ENCODE results near the gene DNAJA3. TPM values are rescaled to one million over a fixed set of nuclear protein-coding genes. Genes with fewer than 3 reads are reported as not detected.

DNAJA3 gene
- total RNA-seq, 1 donor from 2014 or later: 34.6 TPM

GRCh38 chr16:4403133-4403949 lies 22.3 kb upstream of the DNAJA3 start:
- ATAC-seq (peak; percentile 3 to 4), DNase-seq (peak; percentile 48)
- peaks cover 15% of the 10 kb centered on the region for H3K4me1 ChIP-seq
- H3K4me3 ChIP-seq: no peak overlapping the region
- peaks cover 93% of the 10 kb centered on the region for H3K36me3 ChIP-seq
- no peak for TF ChIP-seq CTCF (IDR thresholded peaks at IDR 0.05)
- H3K27me3 ChIP-seq (ENCODE audit: low read depth): no peaks in the 10 kb centered on the region
- H3K9me3 ChIP-seq: no peaks in the 10 kb centered on the region
- no peak overlapping the region for H3K27ac ChIP-seq
- intact Hi-C loops (cut with DNase I): loop anchor here (5.0 kb wide), 1 partner anchor 41 kb away; no protein-coding TSS in a partner anchor

GRCh38 chr16:4404247-4404966 lies 21.3 kb upstream of the DNAJA3 start:
- peak; percentile 47 for TF ChIP-seq CTCF (IDR thresholded peaks at IDR 0.05)
- Histone ChIP-seq H3K27me3 (ENCODE audit: low read depth) (no peaks in the 10 kb centered on the region), H3K4me3 (no peak overlapping the region), H3K27ac (no peak overlapping the region), H3K9me3 (no peaks in the 10 kb centered on the region), H3K36me3 (peaks cover 95% of the 10 kb centered on the region), H3K4me1 (peaks cover 17% of the 10 kb centered on the region)
- peak; percentile 49 for DNase-seq
- intact Hi-C loops (cut with DNase I): loop anchor here (5.0 kb wide), 1 partner anchor 42 kb away; no protein-coding TSS in a partner anchor
- peak; percentile 11 to 35 for ATAC-seq

GRCh38 chr16:4404967-4405696 lies 20.5 kb upstream of the DNAJA3 start:
- peaks cover 19% of the 10 kb centered on the region for H3K4me1 ChIP-seq
- H3K27me3 ChIP-seq (ENCODE audit: low read depth): no peaks in the 10 kb centered on the region
- peaks cover 95% of the 10 kb centered on the region for H3K36me3 ChIP-seq
- no peak overlapping the region for H3K27ac ChIP-seq
- TF ChIP-seq CTCF (IDR thresholded peaks at IDR 0.05): no peak
- H3K4me3 ChIP-seq: no peak overlapping the region
- DNase-seq (peak; percentile 38), ATAC-seq (no peak)
- intact Hi-C loops (cut with DNase I): loop anchor here (5.0 kb wide), 1 partner anchor 43 kb away; no protein-coding TSS in a partner anchor
- H3K9me3 ChIP-seq: no peaks in the 10 kb centered on the region

- H3K36me3 ChIP-seq: peaks cover 91% of the 10 kb centered on the region
- H3K27me3 ChIP-seq (ENCODE audit: low read depth): no peaks in the 10 kb centered on the region
- intact Hi-C loops (cut with DNase I): no loop called here
- no peak overlapping the region for H3K4me3 ChIP-seq
- no peak overlapping the region for H3K27ac ChIP-seq
- no peaks in the 10 kb centered on the region for H3K9me3 ChIP-seq
- TF ChIP-seq CTCF (IDR thresholded peaks at IDR 0.05): no peak
- H3K4me1 ChIP-seq: peaks cover 28% of the 10 kb centered on the region
- ATAC-seq (no peak), DNase-seq (no peak)
Observed at GRCh38 chr16:4407543-4408322, 17.9 kb upstream of the DNAJA3 start.

GRCh38 chr16:4408323-4408690 lies 17.4 kb upstream of the DNAJA3 start:
- no peaks in the 10 kb centered on the region for H3K9me3 ChIP-seq
- DNase-seq: no peak
- no peak overlapping the region for H3K4me3 ChIP-seq
- no peaks in the 10 kb centered on the region for H3K27me3 ChIP-seq (ENCODE audit: low read depth)
- H3K4me1 ChIP-seq: peaks cover 28% of the 10 kb centered on the region
- peaks cover 91% of the 10 kb centered on the region for H3K36me3 ChIP-seq
- ATAC-seq: no peak
- intact Hi-C loops (cut with DNase I): no loop called here
- H3K27ac ChIP-seq: no peak overlapping the region
- no peak for TF ChIP-seq CTCF (IDR thresholded peaks at IDR 0.05)
